Measurements from ENCODE around the gene SHISA6.

The SHISA6 gene

GRCh38 chr17:11430751-11431150 is 189.7 kb downstream of the SHISA6 start:
- no peak for TF ChIP-seq TOX (CRISPR knock-in tag; IDR thresholded peaks at IDR 0.05; ENCODE audit: borderline replicate concordance)
- no peak for TF ChIP-seq ISL1 (CRISPR knock-in tag; IDR thresholded peaks at IDR 0.05)
- TF ChIP-seq ESRRG (CRISPR knock-in tag; IDR thresholded peaks at IDR 0.05) = no peak
- TF ChIP-seq CREB5 (CRISPR knock-in tag; IDR thresholded peaks at IDR 0.05; ENCODE audit: low read depth) = no peak
- no peak for TF ChIP-seq ZC3H10 (CRISPR knock-in tag; IDR thresholded peaks at IDR 0.05)
- no peak for TF ChIP-seq ZFP30 (CRISPR knock-in tag; IDR thresholded peaks at IDR 0.05)
- no peak for TF ChIP-seq ARNTL (CRISPR knock-in tag; IDR thresholded peaks at IDR 0.05; ENCODE audit: borderline replicate concordance, low read depth)
- TF ChIP-seq POU6F1 (CRISPR knock-in tag; IDR thresholded peaks at IDR 0.05; ENCODE audit: borderline replicate concordance, low read depth) = no peak
- TF ChIP-seq CSDC2 (CRISPR knock-in tag; IDR thresholded peaks at IDR 0.05) = no peak
- TF ChIP-seq TSHZ2 (CRISPR knock-in tag; IDR thresholded peaks at IDR 0.05) = no peak
- no peak for TF ChIP-seq PPARA (CRISPR knock-in tag; IDR thresholded peaks at IDR 0.05; ENCODE audit: borderline replicate concordance)
- TF ChIP-seq RARB (CRISPR knock-in tag; IDR thresholded peaks at IDR 0.05) = no peak
- no peak for TF ChIP-seq CSRNP3 (CRISPR knock-in tag; IDR thresholded peaks at IDR 0.05)
- no peak for ATAC-seq

GRCh38 chr17:11438673-11439072 is 197.7 kb downstream of the SHISA6 start:
- TF ChIP-seq TCF4 (CRISPR knock-in tag; IDR thresholded peaks at IDR 0.05; ENCODE audit: borderline replicate concordance) = no peak
- no peak for TF ChIP-seq ZNF565 (CRISPR knock-in tag; conservative IDR thresholded peaks at IDR 0.05; ENCODE audit: low read depth)
- no peak for TF ChIP-seq TSHZ2 (CRISPR knock-in tag; IDR thresholded peaks at IDR 0.05)
- no peak for TF ChIP-seq ZFP3 (CRISPR knock-in tag; IDR thresholded peaks at IDR 0.05)
- no peak for TF ChIP-seq TOX (CRISPR knock-in tag; IDR thresholded peaks at IDR 0.05; ENCODE audit: borderline replicate concordance)
- TF ChIP-seq RARB (CRISPR knock-in tag; IDR thresholded peaks at IDR 0.05) = no peak
- no peak for TF ChIP-seq PPARA (CRISPR knock-in tag; IDR thresholded peaks at IDR 0.05; ENCODE audit: borderline replicate concordance)
- TF ChIP-seq ZC3H10 (CRISPR knock-in tag; IDR thresholded peaks at IDR 0.05) = no peak
- no peak for TF ChIP-seq CSDC2 (CRISPR knock-in tag; IDR thresholded peaks at IDR 0.05)
- no peak for TF ChIP-seq OSR1 (CRISPR knock-in tag; IDR thresholded peaks at IDR 0.05)
- TF ChIP-seq CSRNP3 (CRISPR knock-in tag; IDR thresholded peaks at IDR 0.05) = no peak
- no peak for TF ChIP-seq SNAI2 (CRISPR knock-in tag; IDR thresholded peaks at IDR 0.05)
- no peak for TF ChIP-seq ARNTL (CRISPR knock-in tag; IDR thresholded peaks at IDR 0.05; ENCODE audit: borderline replicate concordance, low read depth)
- TF ChIP-seq PATZ1 (CRISPR knock-in tag; IDR thresholded peaks at IDR 0.05; ENCODE audit: borderline replicate concordance) = no peak
- no peak for TF ChIP-seq ZNF8 (CRISPR knock-in tag; IDR thresholded peaks at IDR 0.05)
- TF ChIP-seq GLIS3 (CRISPR knock-in tag; IDR thresholded peaks at IDR 0.05) = no peak
- no peak for TF ChIP-seq ZNF70 (CRISPR knock-in tag; IDR thresholded peaks at IDR 0.05)
- TF ChIP-seq ZFP30 (CRISPR knock-in tag; IDR thresholded peaks at IDR 0.05) = no peak
- no peak for TF ChIP-seq ESRRG (CRISPR knock-in tag; IDR thresholded peaks at IDR 0.05)
- no peak for TF ChIP-seq BACH2 (CRISPR knock-in tag; IDR thresholded peaks at IDR 0.05; ENCODE audit: borderline replicate concordance)

More at GRCh38 chr17:11438673-11439072, 197.7 kb downstream of the SHISA6 start:
- ATAC-seq = no peak

Measured in SK-N-SH treated with all-trans-retinoic acid at 6 μM for 48 hours (cell line).